ENCODE results near the gene SCUBE1.

The SCUBE1 gene

GRCh38 chr22:43186272-43187170 is 156.7 kb downstream of the SCUBE1 start, which contains the start of gene TTLL12:
TSS of gene TTLL12 (minus strand) at chr22:43187134. CDS start at chr22:43187069, 65 bp downstream.
- H3K36me3 Mint-ChIP-seq = peaks cover 6% of the 10 kb centered on the region
- H3K9me3 Mint-ChIP-seq (ENCODE audit: low read depth) = no peaks in the 10 kb centered on the region
- no peaks in the 10 kb centered on the region for H3K27me3 Mint-ChIP-seq
- H3K4me1 Mint-ChIP-seq (ENCODE audit: low read depth) = peaks cover 25% of the 10 kb centered on the region
- peak within 1 kb of the TSS; percentile 89 for H3K4me3 Mint-ChIP-seq
- H3K27ac Mint-ChIP-seq = peak within 1 kb of the TSS; percentile 91

GRCh38 chr22:43185860-43186261 is 157.3 kb downstream of the SCUBE1 start:
- no peaks in the 10 kb centered on the region for H3K9me3 Mint-ChIP-seq (ENCODE audit: low read depth)
- peak overlapping the region; percentile 41 for H3K27ac Mint-ChIP-seq
- peak overlapping the region; percentile 89 for H3K4me3 Mint-ChIP-seq
- H3K4me1 Mint-ChIP-seq (ENCODE audit: low read depth) = peaks cover 25% of the 10 kb centered on the region
- H3K27me3 Mint-ChIP-seq = no peaks in the 10 kb centered on the region
- H3K36me3 Mint-ChIP-seq = peaks cover 6% of the 10 kb centered on the region

DNA sequence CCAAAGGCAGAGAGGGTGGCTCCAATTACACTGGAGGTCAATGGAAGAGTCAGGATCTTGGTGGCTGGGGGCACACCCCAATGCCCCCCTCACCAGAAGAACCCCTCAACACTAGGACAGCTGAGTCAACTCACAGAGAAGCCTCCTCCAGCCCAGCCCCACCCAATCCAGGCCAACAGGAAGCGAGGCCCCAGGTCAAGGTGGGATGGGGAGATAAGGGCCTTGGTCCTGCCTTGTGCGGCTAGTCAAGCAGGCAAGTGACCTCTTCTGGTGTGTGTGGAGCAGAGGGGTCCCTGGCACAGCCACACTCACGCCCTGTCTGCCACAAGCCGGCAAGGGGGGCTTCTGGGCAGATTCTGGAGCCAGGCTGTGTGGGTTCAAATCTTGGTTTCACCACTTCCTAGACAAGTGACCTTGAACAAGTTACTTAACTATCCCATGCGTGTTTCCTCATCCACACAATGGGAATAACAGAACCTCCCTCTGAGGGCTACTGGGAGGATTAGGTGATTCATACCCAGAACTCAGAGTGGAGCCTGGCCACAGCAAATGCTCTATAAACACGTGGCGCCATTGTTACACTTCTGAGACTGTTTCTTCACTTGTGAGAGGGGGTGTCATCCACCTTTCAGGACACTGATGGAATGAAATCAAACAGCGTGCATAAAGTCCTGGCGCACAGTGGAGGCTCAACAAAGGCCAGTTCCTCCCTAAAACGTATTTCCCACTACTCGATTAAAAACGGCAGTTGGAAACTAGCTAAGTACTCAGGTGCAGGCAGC is 159.5 kb downstream of the SCUBE1 start:
- no peaks in the 10 kb centered on the region for H3K27me3 Mint-ChIP-seq
- peaks cover 6% of the 10 kb centered on the region for H3K36me3 Mint-ChIP-seq
- no peak overlapping the region for H3K27ac Mint-ChIP-seq
- H3K4me1 Mint-ChIP-seq (ENCODE audit: low read depth) = peaks cover 23% of the 10 kb centered on the region
- peak overlapping the region; percentile 80 for H3K4me3 Mint-ChIP-seq
- no peaks in the 10 kb centered on the region for H3K9me3 Mint-ChIP-seq (ENCODE audit: low read depth)

GRCh38 chr22:43182726-43183125 is 160.4 kb downstream of the SCUBE1 start:
- no peaks in the 10 kb centered on the region for H3K9me3 Mint-ChIP-seq (ENCODE audit: low read depth)
- peaks cover 8% of the 10 kb centered on the region for H3K36me3 Mint-ChIP-seq
- H3K4me1 Mint-ChIP-seq (ENCODE audit: low read depth) = peaks cover 18% of the 10 kb centered on the region
- H3K4me3 Mint-ChIP-seq = no peak overlapping the region
- no peak overlapping the region for H3K27ac Mint-ChIP-seq
- H3K27me3 Mint-ChIP-seq = no peaks in the 10 kb centered on the region

- Mint-ChIP-seq H3K4me1 (ENCODE audit: low read depth) (peaks cover 17% of the 10 kb centered on the region), H3K4me3 (no peak overlapping the region), H3K36me3 (peaks cover 8% of the 10 kb centered on the region), H3K27ac (no peak overlapping the region), H3K9me3 (ENCODE audit: low read depth) (no peaks in the 10 kb centered on the region), H3K27me3 (no peaks in the 10 kb centered on the region)
Observed at GRCh38 chr22:43182118-43182517, 161.1 kb downstream of the SCUBE1 start.

DNA sequence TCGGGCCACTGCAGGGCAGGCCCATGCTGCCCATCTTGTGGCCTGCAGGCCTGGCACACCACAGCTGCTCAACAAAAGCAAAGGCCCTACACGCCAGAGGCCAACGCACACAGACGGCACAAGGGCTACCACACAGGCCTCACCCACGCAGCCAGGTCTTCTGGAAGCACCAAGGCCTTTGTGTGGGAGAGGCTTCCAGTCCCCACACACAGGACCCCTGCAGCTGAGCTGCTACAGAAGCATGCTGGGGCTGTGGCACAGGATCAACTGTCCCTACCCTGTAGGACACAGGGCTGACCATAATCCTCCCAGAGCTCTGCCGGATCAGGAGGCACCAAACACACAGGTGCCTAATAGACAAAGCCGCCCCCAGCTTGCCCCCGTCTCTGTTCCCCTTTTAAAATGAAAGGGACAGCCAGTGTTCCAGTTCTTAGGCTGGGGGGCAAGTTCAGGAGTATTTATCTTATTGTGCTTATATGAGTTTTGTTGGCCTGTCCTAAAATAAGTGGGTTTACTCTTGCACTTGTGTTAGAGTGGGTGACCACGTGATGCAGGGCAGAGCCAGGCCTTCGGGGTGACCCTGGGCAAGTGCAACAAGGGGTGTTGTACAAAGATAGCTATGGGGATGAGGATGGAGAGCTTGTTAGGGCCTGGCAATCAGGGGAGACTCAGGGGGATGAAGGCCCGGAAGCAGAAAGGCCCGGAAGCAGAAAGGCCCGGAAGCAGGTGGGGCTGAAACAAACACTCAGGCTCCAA is 161.7 kb downstream of the SCUBE1 start:
- Mint-ChIP-seq H3K9me3 (ENCODE audit: low read depth) (no peaks in the 10 kb centered on the region), H3K27me3 (no peaks in the 10 kb centered on the region), H3K4me3 (peak overlapping the region; percentile 41), H3K27ac (no peak overlapping the region), H3K36me3 (peaks cover 8% of the 10 kb centered on the region), H3K4me1 (ENCODE audit: low read depth) (peaks cover 17% of the 10 kb centered on the region)

GRCh38 chr22:43180670-43181069 is 162.5 kb downstream of the SCUBE1 start:
- H3K4me3 Mint-ChIP-seq = no peak overlapping the region
- H3K4me1 Mint-ChIP-seq (ENCODE audit: low read depth) = peaks cover 14% of the 10 kb centered on the region
- no peaks in the 10 kb centered on the region for H3K9me3 Mint-ChIP-seq (ENCODE audit: low read depth)
- H3K27me3 Mint-ChIP-seq = no peaks in the 10 kb centered on the region
- peaks cover 8% of the 10 kb centered on the region for H3K36me3 Mint-ChIP-seq
- H3K27ac Mint-ChIP-seq = no peak overlapping the region

- Mint-ChIP-seq H3K4me1 (ENCODE audit: low read depth) (peaks cover 12% of the 10 kb centered on the region), H3K4me3 (no peak overlapping the region), H3K36me3 (peaks cover 8% of the 10 kb centered on the region), H3K9me3 (ENCODE audit: low read depth) (no peaks in the 10 kb centered on the region), H3K27me3 (no peaks in the 10 kb centered on the region), H3K27ac (no peak overlapping the region)
Observed at GRCh38 chr22:43179911-43180195, 163.3 kb downstream of the SCUBE1 start.

GRCh38 chr22:43179146-43179910 is 163.8 kb downstream of the SCUBE1 start:
- Mint-ChIP-seq H3K9me3 (ENCODE audit: low read depth) (no peaks in the 10 kb centered on the region), H3K27ac (no peak overlapping the region), H3K4me1 (ENCODE audit: low read depth) (peaks cover 7% of the 10 kb centered on the region), H3K4me3 (no peak overlapping the region), H3K36me3 (peaks cover 6% of the 10 kb centered on the region), H3K27me3 (no peaks in the 10 kb centered on the region)

GRCh38 chr22:43177479-43177878 is 165.7 kb downstream of the SCUBE1 start:
- Mint-ChIP-seq H3K27ac (no peak overlapping the region), H3K4me1 (ENCODE audit: low read depth) (peaks cover 2% of the 10 kb centered on the region), H3K4me3 (no peak overlapping the region), H3K27me3 (no peaks in the 10 kb centered on the region), H3K36me3 (peaks cover 7% of the 10 kb centered on the region), H3K9me3 (ENCODE audit: low read depth) (no peaks in the 10 kb centered on the region)

- H3K36me3 Mint-ChIP-seq = peaks cover 5% of the 10 kb centered on the region
Observed at GRCh38 chr22:43176090-43176489, 167.1 kb downstream of the SCUBE1 start.

GRCh38 chr22:43174941-43175531 is 168.1 kb downstream of the SCUBE1 start:
- Mint-ChIP-seq H3K27me3 (no peaks in the 10 kb centered on the region), H3K4me3 (no peak overlapping the region), H3K36me3 (peaks cover 5% of the 10 kb centered on the region), H3K9me3 (ENCODE audit: low read depth) (no peaks in the 10 kb centered on the region), H3K27ac (no peak overlapping the region), H3K4me1 (ENCODE audit: low read depth) (no peaks in the 10 kb centered on the region)

More at GRCh38 chr22:43176090-43176489, 167.1 kb downstream of the SCUBE1 start:
- no peaks in the 10 kb centered on the region for H3K27me3 Mint-ChIP-seq
- H3K4me1 Mint-ChIP-seq (ENCODE audit: low read depth) = no peaks in the 10 kb centered on the region
- H3K4me3 Mint-ChIP-seq = no peak overlapping the region
- H3K27ac Mint-ChIP-seq = peak overlapping the region; percentile 61
- H3K9me3 Mint-ChIP-seq (ENCODE audit: low read depth) = no peaks in the 10 kb centered on the region

DNA sequence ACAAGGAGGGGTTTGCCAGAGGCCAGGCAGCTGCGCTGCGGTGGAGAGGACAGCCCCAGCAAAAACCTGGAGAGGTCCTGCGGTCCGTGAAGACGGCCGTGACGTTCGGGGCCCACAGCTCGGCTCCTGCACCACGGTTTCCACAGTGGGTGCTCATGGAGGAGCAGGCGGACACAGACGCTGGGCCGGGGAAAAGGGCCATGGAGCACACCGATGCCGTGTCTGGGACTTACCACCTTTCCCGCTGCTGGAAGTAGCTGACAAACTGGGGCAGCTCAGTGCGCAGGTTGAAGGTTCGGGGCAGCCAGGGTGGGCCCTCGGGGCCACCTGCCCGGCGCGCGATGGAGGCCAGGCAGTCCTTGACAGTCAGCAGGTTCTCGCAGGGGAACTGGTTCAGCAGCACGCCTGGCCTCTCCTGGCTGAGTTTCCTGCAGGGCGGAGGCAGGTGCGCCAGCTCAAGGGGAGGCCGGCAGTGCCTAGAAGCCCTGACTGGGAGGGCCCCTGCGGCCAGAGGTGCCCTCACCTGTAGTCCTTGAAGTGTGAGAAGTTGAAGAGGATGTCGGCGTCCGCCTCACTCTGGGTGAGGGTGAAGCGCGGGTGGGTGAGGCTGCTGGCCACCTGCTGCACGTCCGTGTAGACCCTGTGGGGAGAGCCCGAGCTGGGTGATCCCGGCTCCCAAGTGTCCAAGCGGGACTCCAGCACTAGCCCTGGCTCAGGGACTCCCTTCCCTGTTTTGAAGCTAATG is 169.0 kb downstream of the SCUBE1 start:
- H3K36me3 Mint-ChIP-seq = peaks cover 5% of the 10 kb centered on the region
- no peaks in the 10 kb centered on the region for H3K27me3 Mint-ChIP-seq
- H3K4me1 Mint-ChIP-seq (ENCODE audit: low read depth) = no peaks in the 10 kb centered on the region
- H3K27ac Mint-ChIP-seq = no peak overlapping the region
- H3K9me3 Mint-ChIP-seq (ENCODE audit: low read depth) = no peaks in the 10 kb centered on the region
- no peak overlapping the region for H3K4me3 Mint-ChIP-seq

Data from activated naive CD8-positive, alpha-beta T cell (primary cell).